Measurements from ENCODE around the gene UGT1A7. TPM values are rescaled to one million over a fixed set of nuclear protein-coding genes. Genes with fewer than 3 reads are reported as not detected.

UGT1A7 gene
- total RNA-seq, 1 experiment from 2014 or later: not detected

- no peak for DNase-seq (ENCODE audit: extremely low read depth, low read depth)
These were observed 112.5 kb downstream of the UGT1A7 start for GRCh38 chr2:233794128-233794658.

GRCh38 chr2:233795735-233796171 lies 114.1 kb downstream of the UGT1A7 start:
- no peak for DNase-seq (ENCODE audit: extremely low read depth, low read depth)

DNA sequence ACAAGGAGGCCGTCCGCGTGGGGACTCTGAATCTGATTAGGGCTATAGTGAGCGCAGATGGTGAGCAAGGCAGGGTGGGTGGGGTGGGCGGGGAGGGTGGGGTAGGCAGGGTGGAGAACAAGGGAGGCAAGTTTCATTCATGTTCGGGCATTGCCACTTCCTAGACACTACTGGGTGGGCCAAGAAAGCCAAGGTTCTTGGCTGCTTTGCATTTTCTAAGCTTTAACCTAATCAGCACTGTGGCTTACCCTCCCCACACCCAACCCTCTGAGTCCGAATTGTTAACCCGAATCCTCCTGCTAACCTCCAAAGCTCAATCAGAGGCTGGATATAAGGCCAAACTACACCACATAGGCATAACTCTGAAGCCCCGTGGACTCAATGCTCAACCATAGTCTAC lies 114.6 kb downstream of the UGT1A7 start:
- no peak for DNase-seq (ENCODE audit: extremely low read depth, low read depth)

DNA sequence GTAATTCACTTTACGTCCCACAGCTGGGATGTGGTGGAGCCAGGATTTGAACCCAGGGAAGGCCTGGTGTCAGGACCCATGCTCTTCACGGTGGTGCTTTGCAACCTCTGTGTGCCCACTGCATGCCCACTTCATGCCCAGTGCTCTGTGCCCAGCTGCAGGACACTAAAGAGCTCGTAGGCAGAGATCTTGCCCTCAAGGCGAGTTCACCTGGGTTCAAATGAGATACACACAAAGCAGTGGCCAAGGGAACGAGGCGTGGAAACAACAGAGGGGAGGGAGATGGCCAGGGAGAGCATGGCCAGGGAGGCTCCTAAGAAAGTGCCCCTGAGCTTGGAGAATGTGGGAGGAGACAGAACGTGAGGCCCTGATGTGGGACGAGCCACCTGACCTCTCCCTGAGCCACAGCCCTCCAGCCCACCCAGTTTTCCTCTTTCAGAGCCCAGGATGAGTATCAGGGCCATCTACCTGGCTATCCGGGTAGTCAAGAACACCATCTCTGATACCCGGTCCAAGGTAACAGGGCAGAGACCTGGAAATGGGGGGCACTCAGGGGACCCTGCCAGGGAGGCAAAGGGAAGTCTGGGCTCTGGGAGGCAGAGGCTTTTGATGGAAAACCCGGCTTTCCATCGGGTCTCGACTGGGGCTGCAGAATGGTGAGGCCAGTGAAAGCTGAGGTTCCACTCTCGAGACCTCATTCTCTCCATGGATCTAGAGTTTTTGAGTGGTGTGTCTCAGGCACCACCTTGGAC lies 116.8 kb downstream of the UGT1A7 start:
- DNase-seq (ENCODE audit: extremely low read depth, low read depth): no peak

DNA sequence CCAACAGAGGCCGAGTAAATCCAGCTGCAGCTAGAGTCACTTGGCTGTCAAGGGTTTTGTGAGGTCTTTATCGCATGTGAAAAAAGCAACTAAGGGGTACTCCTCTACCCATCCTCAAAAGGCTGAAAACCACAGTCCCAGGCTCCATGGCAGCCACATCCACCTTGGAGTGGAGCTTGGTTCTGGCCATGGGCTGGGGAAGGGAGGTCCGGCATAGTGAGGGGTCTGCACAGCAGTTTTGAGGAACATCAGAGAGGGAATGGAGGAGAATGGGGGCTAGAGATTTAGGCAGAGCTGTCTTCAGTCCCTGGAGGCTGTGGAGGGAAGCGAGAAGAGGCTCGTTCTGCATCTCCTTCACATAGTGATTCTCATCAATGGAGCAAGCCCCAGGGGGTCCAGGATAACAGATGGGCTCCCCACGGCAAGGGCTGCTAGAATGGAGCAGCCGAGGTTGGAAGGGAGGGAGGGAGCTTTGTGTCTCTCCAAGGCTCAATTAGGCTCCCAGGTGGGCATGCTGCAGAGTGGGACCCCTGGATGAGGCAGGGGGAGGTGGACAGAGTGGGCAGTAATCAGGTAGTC lies 117.5 kb downstream of the UGT1A7 start:
- DNase-seq (ENCODE audit: extremely low read depth, low read depth): no peak

- DNase-seq (ENCODE audit: extremely low read depth, low read depth): no peak
These were observed 118.0 kb downstream of the UGT1A7 start for GRCh38 chr2:233799716-233800115.

DNA sequence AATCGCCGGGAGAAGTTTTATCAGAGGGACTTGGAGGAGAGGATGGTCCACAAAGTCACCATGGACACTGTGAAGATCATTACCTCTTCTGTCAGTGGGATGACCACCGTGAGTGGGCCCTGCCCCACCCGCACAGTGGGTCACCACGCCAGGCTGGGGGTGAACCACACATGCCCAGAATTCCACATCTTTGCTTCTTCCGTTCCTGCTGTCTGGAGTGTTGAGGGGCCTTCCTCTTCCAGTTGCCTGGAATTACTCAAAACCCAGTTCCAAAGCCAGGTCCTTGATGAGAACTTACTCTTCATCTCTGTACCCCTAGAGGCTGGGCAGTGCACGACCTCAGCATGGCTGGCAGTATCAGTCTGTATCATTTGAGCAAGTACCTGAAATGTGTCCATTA lies 118.5 kb downstream of the UGT1A7 start:
- DNase-seq (ENCODE audit: extremely low read depth, low read depth): no peak

DNA sequence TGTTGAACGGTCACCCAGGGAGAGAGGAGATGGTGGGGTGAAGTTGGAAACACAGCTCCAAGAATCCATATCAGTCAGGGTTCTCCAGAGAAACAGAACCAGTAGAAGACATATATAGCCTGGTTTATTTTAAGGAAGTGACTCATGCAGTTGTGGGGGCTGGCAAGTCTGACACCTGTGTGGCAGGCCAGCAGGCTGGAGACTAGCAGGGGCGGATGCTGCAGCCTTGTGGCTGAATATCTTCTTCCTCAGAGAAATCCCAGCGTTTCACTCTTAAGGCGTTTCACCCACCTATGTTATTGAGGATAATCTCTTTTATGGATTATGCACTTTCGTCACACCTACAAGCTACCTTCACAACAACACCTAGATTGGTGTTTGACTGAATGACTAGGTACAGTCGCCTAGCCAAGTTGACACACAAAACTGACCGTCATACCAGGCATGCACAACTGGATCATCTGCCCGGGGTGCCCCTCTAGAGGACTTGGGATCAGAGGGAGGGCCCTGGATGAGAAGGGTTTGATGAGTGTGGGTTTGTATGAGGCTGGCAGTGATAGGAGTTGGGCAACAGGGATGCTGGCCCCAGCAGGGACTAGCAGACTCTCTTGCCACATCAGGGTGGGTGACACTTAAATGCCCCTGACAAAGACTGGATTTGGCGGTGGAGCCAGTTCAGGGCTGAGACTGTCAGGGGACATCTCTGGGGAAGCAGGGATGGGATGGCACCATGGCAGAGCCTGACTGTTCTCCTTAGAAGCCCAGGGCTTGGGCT lies 119.8 kb downstream of the UGT1A7 start:
- no peak for DNase-seq (ENCODE audit: extremely low read depth, low read depth)

- DNase-seq (ENCODE audit: extremely low read depth, low read depth): no peak
These were observed 120.6 kb downstream of the UGT1A7 start for GRCh38 chr2:233802132-233802815.

DNA sequence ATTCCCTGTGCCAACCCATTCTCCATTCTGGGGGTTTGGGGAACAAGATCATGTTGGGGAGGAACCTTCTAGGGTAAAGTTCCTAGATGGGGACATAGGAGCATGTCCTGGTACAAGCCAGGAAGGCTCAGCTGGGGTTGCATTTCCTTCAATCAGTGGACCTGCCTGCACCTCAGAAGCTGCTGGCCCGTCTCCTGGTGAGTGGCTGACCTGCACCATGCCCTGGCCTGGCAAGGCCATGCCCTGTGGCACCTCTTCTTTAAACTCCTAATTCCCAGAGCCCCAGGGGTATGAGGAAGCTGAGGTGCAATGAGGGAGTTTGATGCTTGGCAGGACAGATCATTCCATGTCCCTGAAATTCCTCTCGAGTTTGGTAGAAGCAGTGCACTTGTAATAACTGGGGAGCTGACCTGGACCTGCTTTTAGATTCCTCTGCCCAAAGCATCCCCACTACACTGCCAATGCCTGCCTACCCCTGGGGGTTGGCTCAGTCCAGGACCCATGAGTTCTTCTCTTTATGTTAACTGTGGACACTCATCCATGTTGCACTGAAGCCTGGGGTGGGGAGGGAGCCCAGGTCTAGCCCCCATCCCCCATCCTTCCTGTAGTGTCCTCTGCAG lies 121.7 kb downstream of the UGT1A7 start:
- no peak for DNase-seq (ENCODE audit: extremely low read depth, low read depth)

GRCh38 chr2:233803994-233804393 lies 122.3 kb downstream of the UGT1A7 start:
- no peak for DNase-seq (ENCODE audit: extremely low read depth, low read depth)

DNA sequence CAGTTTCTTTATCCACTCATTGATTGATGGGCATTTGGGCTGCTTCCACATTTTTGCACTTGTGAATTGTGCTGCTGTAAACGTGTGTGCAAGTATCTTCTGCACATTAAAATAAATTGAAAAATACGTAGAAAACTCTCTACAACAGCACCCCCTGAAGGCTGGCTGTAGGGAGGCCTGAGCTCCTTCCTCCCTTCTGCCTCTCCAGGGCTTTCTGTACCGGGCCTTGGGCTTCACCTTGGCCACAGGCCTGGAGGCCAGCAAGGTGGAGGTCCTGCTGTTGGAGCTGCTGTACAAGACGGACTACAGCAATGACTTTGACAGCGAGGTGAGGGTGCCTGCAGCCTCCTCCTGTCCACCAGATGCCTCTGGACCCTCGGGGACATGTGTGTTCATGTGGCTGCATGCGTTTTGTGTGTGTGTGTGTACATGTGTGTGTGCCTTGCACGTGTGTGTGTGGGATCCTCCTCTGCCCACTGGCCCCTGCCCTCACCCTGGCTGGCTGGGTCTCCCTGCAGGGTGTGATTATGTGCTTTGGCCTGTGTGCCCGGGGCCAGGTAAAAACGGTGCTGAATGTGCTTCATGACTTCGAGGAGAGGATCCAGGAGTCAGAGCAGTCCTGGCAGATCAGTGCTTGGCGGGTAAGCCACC lies 125.6 kb downstream of the UGT1A7 start:
- DNase-seq (ENCODE audit: extremely low read depth, low read depth): no peak

GRCh38 chr2:233807966-233808935 lies 126.5 kb downstream of the UGT1A7 start:
- no peak for DNase-seq (ENCODE audit: extremely low read depth, low read depth)

GRCh38 chr2:233810385-233810784 lies 128.7 kb downstream of the UGT1A7 start:
- DNase-seq (ENCODE audit: extremely low read depth, low read depth): no peak

DNA sequence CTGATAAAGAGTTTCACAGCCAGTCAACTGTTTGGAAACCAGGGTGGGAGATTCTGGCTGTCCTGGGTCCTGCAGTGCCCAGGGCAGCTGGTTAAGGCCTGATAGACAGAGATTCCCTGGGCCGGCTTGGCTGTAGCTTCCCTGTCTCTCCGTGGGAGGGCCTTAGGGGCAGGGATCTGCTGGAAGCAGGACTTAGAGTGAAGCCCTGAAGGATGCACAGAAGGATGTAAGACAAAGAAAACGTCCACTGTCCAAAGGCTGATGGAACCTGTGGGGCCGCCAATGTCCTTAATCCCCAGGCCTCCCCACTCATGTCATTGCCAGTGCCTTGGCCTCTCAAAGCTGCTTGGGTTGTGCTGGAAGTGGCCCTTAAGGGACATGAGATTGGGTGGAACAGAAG lies 129.4 kb downstream of the UGT1A7 start:
- DNase-seq (ENCODE audit: extremely low read depth, low read depth): no peak

DNA sequence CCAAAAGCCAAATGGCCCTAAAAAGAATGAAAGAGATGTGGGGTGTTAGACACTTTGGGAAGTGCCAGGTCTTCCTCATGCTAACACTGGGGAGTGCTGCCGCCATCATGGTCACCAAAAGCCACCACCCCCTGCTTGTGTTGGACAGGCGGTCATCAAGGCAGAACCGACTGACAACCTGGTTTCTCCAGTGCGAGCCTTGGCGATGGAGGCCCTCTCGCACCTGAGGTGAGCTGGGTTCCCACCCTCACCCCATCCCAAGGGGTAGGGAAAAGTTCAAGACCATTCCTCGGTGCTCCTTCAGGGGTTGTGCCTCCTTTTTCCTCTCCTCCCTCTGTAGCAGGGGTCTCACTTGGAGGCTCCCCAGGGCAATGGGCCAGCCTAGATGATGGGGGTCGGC lies 130.0 kb downstream of the UGT1A7 start:
- no peak for DNase-seq (ENCODE audit: extremely low read depth, low read depth)

DNA sequence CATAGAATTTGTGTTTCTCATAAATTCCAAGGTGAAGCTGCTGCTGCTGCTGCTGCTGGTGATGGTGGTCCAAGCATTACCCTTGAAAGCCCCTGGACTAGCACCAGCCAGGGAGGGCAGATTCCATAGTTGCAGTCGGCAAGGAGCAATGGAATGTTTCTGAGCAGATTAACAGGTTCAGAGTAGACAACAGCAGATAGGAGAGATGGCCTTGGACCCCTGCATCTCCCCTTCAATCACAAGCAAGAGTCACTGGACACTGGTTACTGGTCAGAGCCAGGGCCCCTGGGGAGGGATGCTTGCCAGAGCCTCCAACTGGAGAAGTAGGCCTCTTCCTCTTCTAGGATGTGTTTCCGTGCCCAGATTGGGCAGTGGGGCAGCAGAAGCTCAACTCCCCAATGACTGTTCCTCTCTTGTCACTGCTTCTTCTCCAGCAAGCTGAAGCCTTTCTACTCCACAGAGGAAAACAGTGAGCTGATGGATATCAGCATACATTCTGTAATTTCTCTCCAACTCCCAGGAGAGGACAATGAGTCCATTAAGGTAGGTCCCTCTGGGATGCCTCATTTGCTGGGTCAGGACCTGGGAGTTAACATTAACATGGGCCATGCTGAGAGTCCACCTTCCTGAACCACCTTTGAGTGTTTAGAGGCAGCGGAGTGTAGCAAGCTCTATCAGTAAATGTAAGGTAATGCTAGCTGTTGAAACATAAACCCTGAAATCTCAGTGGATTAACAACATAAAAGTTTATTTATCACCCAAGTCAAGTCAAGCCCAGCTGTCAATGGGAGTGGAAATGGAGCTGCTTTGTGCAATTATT lies 131.7 kb downstream of the UGT1A7 start:
- DNase-seq (ENCODE audit: extremely low read depth, low read depth): no peak
